ENCODE data around the gene NR2F2.

Gene NR2F2

GRCh38 chr15:96296264-96296663 lies 34.2 kb upstream of the NR2F2 start:
- Histone ChIP-seq H3K4me1 (ENCODE audit: insufficient read depth, insufficient read length) (no peaks in the 10 kb centered on the region), H3K9ac (ENCODE audit: insufficient read length, low read depth) (no peak overlapping the region), H3K27me3 (ENCODE audit: insufficient read depth, insufficient read length) (no peaks in the 10 kb centered on the region), H3K4me3 (ENCODE audit: insufficient read length, low read depth) (no peak overlapping the region), H3K36me3 (ENCODE audit: insufficient read depth, insufficient read length, low read length) (no peaks in the 10 kb centered on the region), H3K9me3 (ENCODE audit: insufficient read depth, low read length) (peaks cover 14% of the 10 kb centered on the region)
- TF ChIP-seq ZNF274 (IDR thresholded peaks at IDR 0.05; ENCODE audit: low read depth, low read length) (no peak), YY1 (IDR thresholded peaks at IDR 0.05; ENCODE audit: insufficient read depth, insufficient read length) (no peak), SUZ12 (IDR thresholded peaks at IDR 0.05; ENCODE audit: extremely low read depth, insufficient read depth, insufficient read length) (no peak)
- DNase-seq (ENCODE audit: low read depth, low spot score) = no peak

GRCh38 chr15:96297783-96298182 lies 32.7 kb upstream of the NR2F2 start:
- TF ChIP-seq SUZ12 (IDR thresholded peaks at IDR 0.05; ENCODE audit: extremely low read depth, insufficient read depth, insufficient read length) (no peak), ZNF274 (IDR thresholded peaks at IDR 0.05; ENCODE audit: low read depth, low read length) (no peak), YY1 (IDR thresholded peaks at IDR 0.05; ENCODE audit: insufficient read depth, insufficient read length) (no peak)
- Histone ChIP-seq H3K27me3 (ENCODE audit: insufficient read depth, insufficient read length) (no peaks in the 10 kb centered on the region), H3K36me3 (ENCODE audit: insufficient read depth, insufficient read length, low read length) (no peaks in the 10 kb centered on the region), H3K4me3 (ENCODE audit: insufficient read length, low read depth) (no peak overlapping the region), H3K9ac (ENCODE audit: insufficient read length, low read depth) (no peak overlapping the region), H3K9me3 (ENCODE audit: insufficient read depth, low read length) (peaks cover 14% of the 10 kb centered on the region), H3K4me1 (ENCODE audit: insufficient read depth, insufficient read length) (no peaks in the 10 kb centered on the region)
- no peak for DNase-seq (ENCODE audit: low read depth, low spot score)

GRCh38 chr15:96298217-96298616 lies 32.3 kb upstream of the NR2F2 start:
- H3K4me1 ChIP-seq (ENCODE audit: insufficient read depth, insufficient read length) = no peaks in the 10 kb centered on the region
- TF ChIP-seq SUZ12 (IDR thresholded peaks at IDR 0.05; ENCODE audit: extremely low read depth, insufficient read depth, insufficient read length) (no peak), ZNF274 (IDR thresholded peaks at IDR 0.05; ENCODE audit: low read depth, low read length) (no peak), YY1 (IDR thresholded peaks at IDR 0.05; ENCODE audit: insufficient read depth, insufficient read length) (no peak)

GRCh38 chr15:96300836-96301235 lies 29.7 kb upstream of the NR2F2 start:
- Histone ChIP-seq H3K4me1 (ENCODE audit: insufficient read depth, insufficient read length) (no peaks in the 10 kb centered on the region), H3K9me3 (ENCODE audit: insufficient read depth, low read length) (peaks cover 14% of the 10 kb centered on the region), H3K4me3 (ENCODE audit: insufficient read length, low read depth) (no peak overlapping the region), H3K9ac (ENCODE audit: insufficient read length, low read depth) (no peak overlapping the region), H3K27me3 (ENCODE audit: insufficient read depth, insufficient read length) (no peaks in the 10 kb centered on the region), H3K36me3 (ENCODE audit: insufficient read depth, insufficient read length, low read length) (no peaks in the 10 kb centered on the region)
- TF ChIP-seq SUZ12 (IDR thresholded peaks at IDR 0.05; ENCODE audit: extremely low read depth, insufficient read depth, insufficient read length) (no peak), ZNF274 (IDR thresholded peaks at IDR 0.05; ENCODE audit: low read depth, low read length) (no peak), YY1 (IDR thresholded peaks at IDR 0.05; ENCODE audit: insufficient read depth, insufficient read length) (no peak)
- DNase-seq (ENCODE audit: low read depth, low spot score) = no peak

More at GRCh38 chr15:96298217-96298616, 32.3 kb upstream of the NR2F2 start:
- peaks cover 14% of the 10 kb centered on the region for H3K9me3 ChIP-seq (ENCODE audit: insufficient read depth, low read length)
- no peaks in the 10 kb centered on the region for H3K36me3 ChIP-seq (ENCODE audit: insufficient read depth, insufficient read length, low read length)
- H3K4me3 ChIP-seq (ENCODE audit: insufficient read length, low read depth) = no peak overlapping the region
- H3K27me3 ChIP-seq (ENCODE audit: insufficient read depth, insufficient read length) = no peaks in the 10 kb centered on the region
- no peak overlapping the region for H3K9ac ChIP-seq (ENCODE audit: insufficient read length, low read depth)
- DNase-seq (ENCODE audit: low read depth, low spot score) = no peak

- TF ChIP-seq ZNF274 (IDR thresholded peaks at IDR 0.05; ENCODE audit: low read depth, low read length) = no peak
- no peak for TF ChIP-seq SUZ12 (IDR thresholded peaks at IDR 0.05; ENCODE audit: extremely low read depth, insufficient read depth, insufficient read length)
- TF ChIP-seq YY1 (IDR thresholded peaks at IDR 0.05; ENCODE audit: insufficient read depth, insufficient read length) = no peak
- Histone ChIP-seq H3K4me3 (ENCODE audit: insufficient read length, low read depth) (no peak overlapping the region), H3K9me3 (ENCODE audit: insufficient read depth, low read length) (peaks cover 3% of the 10 kb centered on the region; the same call in 1 of the 2 replicates), H3K9ac (ENCODE audit: insufficient read length, low read depth) (no peak overlapping the region), H3K4me1 (ENCODE audit: insufficient read depth, insufficient read length) (no peaks in the 10 kb centered on the region), H3K27me3 (ENCODE audit: insufficient read depth, insufficient read length) (no peaks in the 10 kb centered on the region), H3K36me3 (ENCODE audit: insufficient read depth, insufficient read length, low read length) (no peaks in the 10 kb centered on the region)
- no peak for DNase-seq (ENCODE audit: low read depth, low spot score)
These were observed 26.9 kb upstream of the NR2F2 start for GRCh38 chr15:96303503-96304056.

GRCh38 chr15:96304839-96305238 lies 25.7 kb upstream of the NR2F2 start:
- Histone ChIP-seq H3K4me3 (ENCODE audit: insufficient read length, low read depth) (no peak overlapping the region), H3K36me3 (ENCODE audit: insufficient read depth, insufficient read length, low read length) (no peaks in the 10 kb centered on the region), H3K9me3 (ENCODE audit: insufficient read depth, low read length) (no peaks in the 10 kb centered on the region), H3K27me3 (ENCODE audit: insufficient read depth, insufficient read length) (no peaks in the 10 kb centered on the region), H3K9ac (ENCODE audit: insufficient read length, low read depth) (no peak overlapping the region), H3K4me1 (ENCODE audit: insufficient read depth, insufficient read length) (no peaks in the 10 kb centered on the region)
- TF ChIP-seq YY1 (IDR thresholded peaks at IDR 0.05; ENCODE audit: insufficient read depth, insufficient read length) = no peak
- TF ChIP-seq SUZ12 (IDR thresholded peaks at IDR 0.05; ENCODE audit: extremely low read depth, insufficient read depth, insufficient read length) = no peak
- no peak for TF ChIP-seq ZNF274 (IDR thresholded peaks at IDR 0.05; ENCODE audit: low read depth, low read length)
- DNase-seq (ENCODE audit: low read depth, low spot score) = no peak

GRCh38 chr15:96306321-96306720 lies 24.2 kb upstream of the NR2F2 start:
- H3K4me3 ChIP-seq (ENCODE audit: insufficient read length, low read depth) = no peak overlapping the region
- H3K36me3 ChIP-seq (ENCODE audit: insufficient read depth, insufficient read length, low read length) = no peaks in the 10 kb centered on the region
- H3K4me1 ChIP-seq (ENCODE audit: insufficient read depth, insufficient read length) = no peaks in the 10 kb centered on the region
- no peaks in the 10 kb centered on the region for H3K27me3 ChIP-seq (ENCODE audit: insufficient read depth, insufficient read length)
- DNase-seq (ENCODE audit: low read depth, low spot score) = no peak
- TF ChIP-seq ZNF274 (IDR thresholded peaks at IDR 0.05; ENCODE audit: low read depth, low read length) = no peak
- TF ChIP-seq YY1 (IDR thresholded peaks at IDR 0.05; ENCODE audit: insufficient read depth, insufficient read length) = no peak
- no peak for TF ChIP-seq SUZ12 (IDR thresholded peaks at IDR 0.05; ENCODE audit: extremely low read depth, insufficient read depth, insufficient read length)
- no peak overlapping the region for H3K9ac ChIP-seq (ENCODE audit: insufficient read length, low read depth)
- no peaks in the 10 kb centered on the region for H3K9me3 ChIP-seq (ENCODE audit: insufficient read depth, low read length)
